ENCODE data around the gene TSC22D2. TPM values are rescaled to one million over a fixed set of nuclear protein-coding genes. Genes with fewer than 3 reads are reported as not detected.

Gene TSC22D2
- total RNA-seq, 1 experiment from 2014 or later = 20.0 TPM

DNA sequence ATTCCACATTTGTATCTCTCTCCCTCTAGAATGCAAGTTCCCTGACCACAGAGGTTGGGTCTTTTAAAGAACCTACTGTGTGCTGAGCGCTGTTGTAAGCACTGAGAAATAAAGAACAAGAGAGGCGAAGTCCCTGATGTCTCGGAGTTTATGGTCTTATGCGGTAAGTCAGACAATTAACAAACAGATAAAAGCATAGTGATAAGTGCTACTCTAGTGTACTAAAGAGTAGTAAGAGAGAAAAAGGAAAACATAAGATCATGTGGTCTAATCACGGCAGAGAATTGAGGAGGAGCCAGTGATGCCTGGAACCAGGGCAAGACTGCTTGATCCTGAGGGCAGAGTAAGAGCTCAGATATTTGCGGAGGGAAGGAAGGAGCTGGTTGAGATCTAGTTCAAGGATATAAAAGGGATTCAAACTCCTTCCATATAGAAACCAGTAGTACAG is 29.8 kb upstream of the TSC22D2 start:
- Histone ChIP-seq H3K4me2 (ENCODE audit: low read length) (no peak overlapping the region), H3K9me3 (ENCODE audit: control insufficient read depth in 1 of 2, insufficient read depth in 1 of 2, low read depth in 1 of 2, low read length in 2 of 2) (no peaks in the 10 kb centered on the region), H3K9ac (ENCODE audit: low read length) (no peak overlapping the region), H3K79me2 (ENCODE audit: insufficient read depth, low read length) (no peaks in the 10 kb centered on the region), H3K27me3 (ENCODE audit: insufficient read depth, low read length) (no peaks in the 10 kb centered on the region), H4K20me1 (ENCODE audit: insufficient read depth) (no peaks in the 10 kb centered on the region), H3K36me3 (ENCODE audit: control insufficient read depth in 1 of 2, insufficient read depth in 2 of 2, low read length in 2 of 2) (no peaks in the 10 kb centered on the region), H2AFZ (ENCODE audit: low read depth, low read length, poor library complexity, severe bottlenecking) (no peak overlapping the region), H3K4me3 (replicated peaks in 1 of 2; ENCODE audit: low read depth in 1 of 2, low read length in 2 of 2) (no peak overlapping the region), H3K27ac (ENCODE audit: low read depth, low read length) (no peak overlapping the region), H3K9me2 (ENCODE audit: insufficient read depth) (no peaks in the 10 kb centered on the region), H3K4me1 (ENCODE audit: control insufficient read depth in 1 of 2, insufficient read depth in 2 of 2, low read length in 2 of 2) (peaks cover under 1 to 5% of the 10 kb centered on the region in 2 experiments)
- no peak for DNase-seq (ENCODE audit: low read depth, low spot score)
- TF ChIP-seq, protein P1, sequence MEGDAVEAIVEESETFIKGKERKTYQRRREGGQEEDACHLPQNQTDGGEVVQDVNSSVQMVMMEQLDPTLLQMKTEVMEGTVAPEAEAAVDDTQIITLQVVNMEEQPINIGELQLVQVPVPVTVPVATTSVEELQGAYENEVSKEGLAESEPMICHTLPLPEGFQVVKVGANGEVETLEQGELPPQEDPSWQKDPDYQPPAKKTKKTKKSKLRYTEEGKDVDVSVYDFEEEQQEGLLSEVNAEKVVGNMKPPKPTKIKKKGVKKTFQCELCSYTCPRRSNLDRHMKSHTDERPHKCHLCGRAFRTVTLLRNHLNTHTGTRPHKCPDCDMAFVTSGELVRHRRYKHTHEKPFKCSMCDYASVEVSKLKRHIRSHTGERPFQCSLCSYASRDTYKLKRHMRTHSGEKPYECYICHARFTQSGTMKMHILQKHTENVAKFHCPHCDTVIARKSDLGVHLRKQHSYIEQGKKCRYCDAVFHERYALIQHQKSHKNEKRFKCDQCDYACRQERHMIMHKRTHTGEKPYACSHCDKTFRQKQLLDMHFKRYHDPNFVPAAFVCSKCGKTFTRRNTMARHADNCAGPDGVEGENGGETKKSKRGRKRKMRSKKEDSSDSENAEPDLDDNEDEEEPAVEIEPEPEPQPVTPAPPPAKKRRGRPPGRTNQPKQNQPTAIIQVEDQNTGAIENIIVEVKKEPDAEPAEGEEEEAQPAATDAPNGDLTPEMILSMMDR (IDR thresholded peaks at IDR 0.05 in 2 of 3, conservative IDR thresholded peaks at IDR 0.05 in 1 of 3; ENCODE audit: borderline replicate concordance in 1 of 3, insufficient read depth in 1 of 3, low read depth in 2 of 3, low read length in 2 of 3) = no peak
- TF ChIP-seq SP1 (IDR thresholded peaks at IDR 0.05; ENCODE audit: low read depth) (no peak), EZH2phosphoT487 (IDR thresholded peaks at IDR 0.05; ENCODE audit: borderline replicate concordance) (no peak), REST (IDR thresholded peaks at IDR 0.05; ENCODE audit: low read depth) (no peak), ELF1 (IDR thresholded peaks at IDR 0.05; ENCODE audit: borderline replicate concordance, low read depth) (no peak), MAX (IDR thresholded peaks at IDR 0.05) (no peak), SRF (IDR thresholded peaks at IDR 0.05; ENCODE audit: low read depth) (no peak), CEBPB (IDR thresholded peaks at IDR 0.05; ENCODE audit: low read depth) (no peak), RAD21 (IDR thresholded peaks at IDR 0.05; ENCODE audit: low read depth) (no peak), CBX3 (IDR thresholded peaks at IDR 0.05; ENCODE audit: low read depth) (no peak), ZNF274 (IDR thresholded peaks at IDR 0.05; ENCODE audit: low read depth, low read length) (no peak), EGR1 (IDR thresholded peaks at IDR 0.05; ENCODE audit: low read depth) (no peak), EZH2 (IDR thresholded peaks at IDR 0.05) (no peak), SIN3A (IDR thresholded peaks at IDR 0.05; ENCODE audit: low read depth) (no peak), FOSL1 (IDR thresholded peaks at IDR 0.05; ENCODE audit: low read depth) (no peak), POLR2AphosphoS5 (IDR thresholded peaks at IDR 0.05; ENCODE audit: low read depth, low read length) (no peak), ZFX (IDR thresholded peaks at IDR 0.05) (no peak)
- TF ChIP-seq, protein P2, sequence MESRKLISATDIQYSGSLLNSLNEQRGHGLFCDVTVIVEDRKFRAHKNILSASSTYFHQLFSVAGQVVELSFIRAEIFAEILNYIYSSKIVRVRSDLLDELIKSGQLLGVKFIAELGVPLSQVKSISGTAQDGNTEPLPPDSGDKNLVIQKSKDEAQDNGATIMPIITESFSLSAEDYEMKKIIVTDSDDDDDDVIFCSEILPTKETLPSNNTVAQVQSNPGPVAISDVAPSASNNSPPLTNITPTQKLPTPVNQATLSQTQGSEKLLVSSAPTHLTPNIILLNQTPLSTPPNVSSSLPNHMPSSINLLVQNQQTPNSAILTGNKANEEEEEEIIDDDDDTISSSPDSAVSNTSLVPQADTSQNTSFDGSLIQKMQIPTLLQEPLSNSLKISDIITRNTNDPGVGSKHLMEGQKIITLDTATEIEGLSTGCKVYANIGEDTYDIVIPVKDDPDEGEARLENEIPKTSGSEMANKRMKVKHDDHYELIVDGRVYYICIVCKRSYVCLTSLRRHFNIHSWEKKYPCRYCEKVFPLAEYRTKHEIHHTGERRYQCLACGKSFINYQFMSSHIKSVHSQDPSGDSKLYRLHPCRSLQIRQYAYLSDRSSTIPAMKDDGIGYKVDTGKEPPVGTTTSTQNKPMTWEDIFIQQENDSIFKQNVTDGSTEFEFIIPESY (IDR thresholded peaks at IDR 0.05; ENCODE audit: extremely low read depth, insufficient replicate concordance, low read length) = no peak
- TF ChIP-seq, protein P3, sequence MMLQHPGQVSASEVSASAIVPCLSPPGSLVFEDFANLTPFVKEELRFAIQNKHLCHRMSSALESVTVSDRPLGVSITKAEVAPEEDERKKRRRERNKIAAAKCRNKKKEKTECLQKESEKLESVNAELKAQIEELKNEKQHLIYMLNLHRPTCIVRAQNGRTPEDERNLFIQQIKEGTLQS (IDR thresholded peaks at IDR 0.05) = no peak
- intact Hi-C loops (cut with micrococcal nuclease) = no loop called here
- POLR2A ChIA-PET = no interaction called here
- no peak for ATAC-seq
- RAD21 ChIA-PET (ENCODE audit: low non-redundant PET in 1 of 2, low total read pairs in 2 of 2, uncharacterized antibody in 2 of 2, unreplicated experiment in 2 of 2) = no interaction called here
- CTCF ChIA-PET = no interaction called here
- BruUV-seq (replicated peaks) = no TSS peak

All from HCT116 (cell line).